GM12891 (cell line): ENCODE measurements around the gene TTC22.

ENCODE experiments used
- PAX5 ChIP-seq: IDR thresholded peaks from 2 replicates; pipeline ENCODE4 v1.6.1; 2011; ENCODE audit warnings: low read length, moderate library complexity, mild to moderate bottlenecking; ENCODE audit not compliant: insufficient read depth, severe bottlenecking
- POLR2A ChIP-seq: IDR thresholded peaks from 2 replicates; pipeline ENCODE4 v1.6.1; 2011; ENCODE audit warnings: low read depth, low read length, control low read depth

DNA sequence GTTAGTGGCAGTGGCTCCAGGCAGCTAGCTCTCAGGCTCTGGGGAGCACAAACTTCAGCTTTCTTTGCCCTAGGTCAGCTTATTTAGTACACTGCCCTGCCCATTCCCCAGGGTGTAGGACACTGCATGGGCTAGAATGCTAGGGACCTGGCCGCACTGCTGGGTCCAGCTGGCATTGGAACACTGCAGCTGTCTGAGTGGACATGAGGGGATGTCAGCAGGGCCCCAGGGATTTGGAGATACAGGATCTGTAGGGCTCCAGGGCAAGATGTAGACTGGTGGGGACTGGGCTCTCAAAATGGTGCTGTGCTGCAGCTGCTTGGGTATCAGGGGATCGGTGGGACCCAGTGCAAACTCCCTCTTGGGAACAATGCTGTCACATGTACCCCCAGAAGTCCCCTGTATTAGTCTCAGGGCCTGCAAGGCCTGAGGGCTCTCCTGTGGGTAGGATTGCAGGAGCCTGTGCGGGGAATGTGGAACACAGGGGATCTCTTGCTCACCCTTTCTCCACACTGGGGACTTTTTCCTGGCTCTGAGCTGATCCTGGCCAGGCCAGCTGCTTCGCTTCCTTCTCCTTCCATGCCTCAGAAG, 25.2 kb upstream of the TTC22 start:
- no peak for TF ChIP-seq POLR2A
- no peak for TF ChIP-seq PAX5
